GM12874 (cell line): ENCODE results near the gene GABRR1.

ENCODE experiments used
- TF ChIP-seq, protein P1 (sequence below): IDR thresholded peaks from 2 replicates; pipeline ENCODE4 v1.5.1; 2011; ENCODE audit warnings: low read depth, mild to moderate bottlenecking, control low read depth, low read length, moderate library complexity; ENCODE audit not compliant: insufficient read depth

The GABRR1 gene

DNA sequence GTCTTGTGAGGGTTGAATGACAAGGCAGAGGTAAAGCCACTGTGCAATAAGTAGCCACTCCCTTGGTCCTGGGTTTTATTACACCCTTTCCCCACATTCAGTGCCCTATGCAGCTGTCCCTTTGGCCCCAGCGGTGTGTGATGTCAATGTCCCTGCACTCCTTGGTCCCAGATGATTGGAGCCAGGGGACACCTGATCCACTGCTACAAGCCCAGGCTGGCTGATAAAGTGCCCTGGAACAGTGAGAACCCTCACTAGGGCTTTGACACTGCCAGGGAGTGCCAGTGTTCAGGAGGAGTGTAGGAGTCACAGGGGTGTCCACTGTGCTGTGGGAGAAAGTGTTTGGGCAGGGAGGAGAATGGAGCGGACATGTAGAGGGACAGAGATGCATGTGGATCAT, 30.4 kb downstream of the GABRR1 start:
- TF ChIP-seq, protein P1, sequence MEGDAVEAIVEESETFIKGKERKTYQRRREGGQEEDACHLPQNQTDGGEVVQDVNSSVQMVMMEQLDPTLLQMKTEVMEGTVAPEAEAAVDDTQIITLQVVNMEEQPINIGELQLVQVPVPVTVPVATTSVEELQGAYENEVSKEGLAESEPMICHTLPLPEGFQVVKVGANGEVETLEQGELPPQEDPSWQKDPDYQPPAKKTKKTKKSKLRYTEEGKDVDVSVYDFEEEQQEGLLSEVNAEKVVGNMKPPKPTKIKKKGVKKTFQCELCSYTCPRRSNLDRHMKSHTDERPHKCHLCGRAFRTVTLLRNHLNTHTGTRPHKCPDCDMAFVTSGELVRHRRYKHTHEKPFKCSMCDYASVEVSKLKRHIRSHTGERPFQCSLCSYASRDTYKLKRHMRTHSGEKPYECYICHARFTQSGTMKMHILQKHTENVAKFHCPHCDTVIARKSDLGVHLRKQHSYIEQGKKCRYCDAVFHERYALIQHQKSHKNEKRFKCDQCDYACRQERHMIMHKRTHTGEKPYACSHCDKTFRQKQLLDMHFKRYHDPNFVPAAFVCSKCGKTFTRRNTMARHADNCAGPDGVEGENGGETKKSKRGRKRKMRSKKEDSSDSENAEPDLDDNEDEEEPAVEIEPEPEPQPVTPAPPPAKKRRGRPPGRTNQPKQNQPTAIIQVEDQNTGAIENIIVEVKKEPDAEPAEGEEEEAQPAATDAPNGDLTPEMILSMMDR = no peak

DNA sequence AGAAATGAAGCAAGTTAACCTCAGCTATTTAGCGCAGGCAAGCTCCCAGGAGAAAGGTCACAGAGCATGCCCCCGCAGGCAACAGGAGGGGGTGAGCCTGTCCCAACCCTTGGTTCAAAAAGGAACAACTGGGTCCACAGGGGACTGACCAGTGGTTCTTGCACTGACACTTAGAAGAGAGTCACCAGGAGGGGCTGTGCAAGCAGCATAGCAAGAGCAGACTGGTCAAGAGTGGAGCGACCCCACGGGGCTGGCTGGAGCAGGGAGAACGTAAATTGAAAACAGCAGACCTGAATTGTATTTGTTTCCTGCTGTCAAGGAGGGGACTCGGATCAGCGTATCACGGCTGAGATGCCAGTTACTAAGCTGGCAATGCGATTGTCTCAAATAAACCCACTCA, 32.8 kb downstream of the GABRR1 start:
- TF ChIP-seq, protein P1 = no peak

DNA sequence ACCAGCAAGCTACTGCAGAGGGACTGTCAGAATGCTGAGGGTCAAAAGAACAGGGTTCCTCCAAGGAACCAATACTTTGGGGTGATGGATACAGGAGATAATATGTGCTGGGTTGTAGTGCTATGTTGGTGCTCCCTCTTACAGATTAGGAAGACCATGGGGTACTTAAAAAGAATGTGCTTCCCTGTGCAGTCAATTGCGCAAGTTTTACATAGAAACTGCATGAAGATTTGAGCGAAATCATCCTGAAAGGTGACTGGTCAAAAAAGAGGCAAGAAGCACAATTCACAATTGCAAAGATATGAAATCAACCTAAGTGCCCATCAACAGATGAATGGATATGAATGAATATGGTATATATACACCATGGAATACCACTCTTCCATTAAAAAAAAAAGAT, 33.9 kb downstream of the GABRR1 start:
- TF ChIP-seq, protein P1 = no peak

DNA sequence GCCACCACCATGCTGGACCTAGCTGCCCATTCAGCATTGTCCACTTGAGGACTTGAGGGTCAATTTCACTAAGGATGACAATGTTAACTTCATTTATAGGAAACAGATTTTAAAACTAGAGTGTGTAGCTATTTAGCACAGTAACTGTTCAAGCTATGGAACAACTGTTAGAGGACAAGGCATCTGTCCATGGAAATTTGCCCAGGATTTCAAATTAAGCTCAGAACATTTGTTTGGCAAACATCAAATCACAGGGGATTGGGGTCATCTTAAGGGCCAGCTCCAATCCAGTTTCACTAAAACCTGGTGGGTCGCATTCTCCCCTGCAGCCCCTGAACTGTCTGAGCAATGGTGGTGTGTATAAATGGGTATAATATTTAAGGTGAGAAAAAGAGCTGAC, 36.2 kb downstream of the GABRR1 start:
- TF ChIP-seq, protein P1 = no peak

DNA sequence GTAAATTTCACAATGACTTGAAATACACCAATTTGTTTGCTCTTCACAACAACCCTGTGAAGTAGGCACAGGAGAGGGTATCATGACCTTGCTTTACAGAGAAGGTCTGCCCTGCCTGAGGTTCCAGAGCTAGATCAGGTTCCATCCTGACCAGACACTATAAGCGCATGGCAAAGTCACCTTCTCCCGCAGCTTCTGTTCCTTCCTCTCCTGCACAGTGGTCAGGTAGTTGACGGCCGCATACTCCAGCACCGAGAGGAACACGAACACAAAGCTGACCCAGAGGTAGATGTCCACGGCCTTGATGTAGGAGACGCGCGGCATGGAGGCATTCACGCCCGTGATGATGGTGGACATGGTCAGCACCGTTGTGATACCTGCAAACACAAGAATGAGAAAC, 37.0 kb downstream of the GABRR1 start:
- TF ChIP-seq, protein P1 = no peak

DNA sequence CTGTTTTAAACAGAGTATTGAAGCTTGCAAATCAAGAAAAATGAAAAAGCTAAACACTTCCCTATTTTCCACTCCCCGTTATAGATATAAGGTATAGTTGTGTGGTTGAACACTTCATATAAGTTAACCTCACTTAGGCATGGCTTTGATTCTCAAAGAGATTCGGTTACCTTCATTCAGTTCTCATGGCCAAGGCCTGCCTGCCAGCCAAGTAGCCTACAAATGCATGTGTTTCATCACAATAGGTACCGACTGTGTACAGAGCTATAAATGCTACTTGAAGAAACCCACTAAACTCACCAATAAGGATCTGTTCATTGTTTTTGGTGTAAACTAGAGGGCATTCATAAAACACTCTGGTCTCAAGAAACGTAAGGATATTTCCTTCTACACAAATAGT, 43.5 kb downstream of the GABRR1 start:
- TF ChIP-seq, protein P1 = no peak

DNA sequence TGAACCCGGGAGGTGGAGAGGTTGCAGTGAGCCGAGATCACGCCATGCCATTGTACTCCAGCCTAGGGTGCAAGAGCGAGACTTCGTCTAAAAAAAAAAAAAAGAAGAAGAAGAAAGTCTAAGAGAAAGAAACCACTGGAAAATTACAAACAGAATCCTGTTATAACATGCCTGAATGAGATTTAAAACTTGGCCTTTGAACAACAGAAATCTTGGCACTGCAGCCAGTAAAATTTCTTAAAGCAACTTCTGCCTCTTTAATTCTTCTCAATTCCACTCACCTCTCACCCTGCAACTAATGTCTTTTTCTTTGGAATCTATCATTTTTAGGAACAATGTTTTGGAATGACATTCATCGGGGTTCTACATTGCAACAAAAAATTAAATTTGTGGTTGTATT, 45.0 kb downstream of the GABRR1 start:
- TF ChIP-seq, protein P1 = no peak

DNA sequence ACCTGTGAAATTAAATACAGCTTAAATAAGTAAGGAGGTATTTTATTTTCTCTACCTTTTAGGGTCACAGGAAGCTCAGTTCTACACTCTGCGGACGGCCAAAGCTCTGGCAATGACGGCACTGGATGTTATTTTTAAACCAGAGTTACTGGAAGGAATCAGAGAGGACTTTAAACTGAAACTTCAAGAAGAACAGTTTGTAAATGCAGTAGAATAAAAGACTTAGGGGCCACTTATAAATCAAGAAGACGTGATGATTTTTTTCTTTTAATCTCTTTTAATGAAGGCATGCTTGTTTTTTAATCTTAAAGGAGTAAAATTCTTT, 55.1 kb downstream of the GABRR1 start:
- TF ChIP-seq, protein P1 = no peak
